B cell (primary cell): ENCODE data around the gene SRRM5. TPM values are rescaled to one million over a fixed set of nuclear protein-coding genes. Genes with fewer than 3 reads are reported as not detected.

Experiments used
- ATAC-seq: fragments of 200-7000 bp; cut with Tn5 transposase; one replicate; pipeline ENCODE4 v1.10.0; 2021; ENCODE audit warnings: low read depth, mild to moderate bottlenecking, moderate number of reproducible peaks, moderate library complexity
- CTCF ChIA-PET: fragments of 350-600 bp; sonication (Branson Sonifier 250); formaldehyde crosslinking; loops from one replicate; lab custom pipeline; 2021; ENCODE audit warnings: antibody characterized with exemption, inconsistent platforms; lab: Charles Lee
- POLR2A ChIA-PET: fragments of 350-600 bp; sonication (Branson Sonifier 250); formaldehyde crosslinking; loops from one replicate; lab custom pipeline; 2021; ENCODE audit warnings: antibody characterized with exemption; lab: Charles Lee
- DNase-seq: peaks from one replicate; pipeline ENCODE4 v3.0.0; 2013
- H2AFZ ChIP-seq: 2 replicates; pipeline ENCODE4 v1.6.1; 2012; ENCODE audit warnings: mild to moderate bottlenecking, low read depth, low read length; ENCODE audit not compliant: insufficient read depth, poor library complexity, severe bottlenecking
- H3K27ac ChIP-seq, 2 donors: 1 replicate in 1 of 2; 2 replicates in 1 of 2; pipeline ENCODE4 v1.5.1; 2012 to 2013; ENCODE audit warnings: low read length in 2 of 2, mild to moderate bottlenecking in 2 of 2, moderate library complexity in 1 of 2
- H3K27me3 ChIP-seq, 4 experiments: fragments of 200-600 bp in 1 of 4; sonication (generic) in 1 of 4; replicated peaks in 1 of 4; 1 replicate in 2 of 4; 2 replicates in 2 of 4; pipeline versions ENCODE4 v1.6.1 to v1.7.0; 2013 to 2016; ENCODE audit warnings: low read length in 3 of 4, mild to moderate bottlenecking in 2 of 4, mixed read lengths in 1 of 4, moderate library complexity in 1 of 4; ENCODE audit not compliant: insufficient read depth in 4 of 4, control insufficient read depth in 3 of 4; ENCODE audit errors: control extremely low read depth in 1 of 4
- H3K36me3 ChIP-seq, 2 experiments: replicated peaks in 1 of 2; 1 replicate in 1 of 2; 2 replicates in 1 of 2; pipeline versions ENCODE4 v1.6.1 to v1.7.1; 2013; ENCODE audit warnings: low read length in 1 of 2; ENCODE audit not compliant: insufficient read depth in 2 of 2, control insufficient read depth in 1 of 2; ENCODE audit errors: control extremely low read depth in 1 of 2, extremely low read depth in 1 of 2
- H3K4me1 ChIP-seq, 2 donors: fragments of 200-600 bp in 1 of 2; sonication (generic) in 1 of 2; 1 replicate in 1 of 2; 2 replicates in 1 of 2; pipeline versions ENCODE4 v1.5.1 to v1.6.1; 2013 to 2017; ENCODE audit warnings: low read length in 2 of 2; ENCODE audit not compliant: control insufficient read depth in 2 of 2, insufficient read depth in 2 of 2
- H3K4me2 ChIP-seq: replicated peaks from 2 replicates; pipeline ENCODE3; 2012; ENCODE audit warnings: mild to moderate bottlenecking, low read depth, low read length; ENCODE audit not compliant: poor library complexity, severe bottlenecking
- H3K4me3 ChIP-seq, 5 experiments: fragments of 200-600 bp in 1 of 5; sonication (generic) in 1 of 5; 1 replicate in 3 of 5; 2 replicates in 2 of 5; pipeline versions ENCODE4 v1.5.1 to v1.7.0; 2011 to 2016; ENCODE audit warnings: low read length in 4 of 5, mild to moderate bottlenecking in 4 of 5, low read depth in 2 of 5, control low read depth in 1 of 5, moderate library complexity in 1 of 5; ENCODE audit not compliant: insufficient read depth in 1 of 5; ENCODE audit errors: control extremely low read depth in 1 of 5, extremely low read depth in 1 of 5
- H3K79me2 ChIP-seq: fragments of 200-600 bp; sonication (generic); one replicate; pipeline ENCODE4 v1.6.0; 2016; ENCODE audit warnings: low read length; ENCODE audit not compliant: control insufficient read depth, insufficient read depth
- H3K9ac ChIP-seq: fragments of 200-600 bp; sonication (generic); 2 replicates; pipeline ENCODE4 v1.6.1; 2017; ENCODE audit warnings: mild to moderate bottlenecking, low read length, moderate library complexity
- H3K9me3 ChIP-seq, 3 donors: one replicate each; pipeline versions ENCODE4 v1.6.1 to v1.7.1; 2013; ENCODE audit warnings: low read length in 2 of 3; ENCODE audit not compliant: control insufficient read depth in 2 of 3, insufficient read depth in 1 of 3; ENCODE audit errors: control extremely low read depth in 1 of 3
- H4K20me1 ChIP-seq: 2 replicates; pipeline ENCODE4 v1.6.0; 2012; ENCODE audit warnings: mild to moderate bottlenecking, low read length; ENCODE audit not compliant: insufficient read depth, control insufficient read depth, poor library complexity, severe bottlenecking
- H3K27ac Mint-ChIP-seq: one replicate; pipeline ENCODE4 v1.8.0; 2021; ENCODE audit warnings: mixed read lengths
- H3K27me3 Mint-ChIP-seq: one replicate; pipeline ENCODE4 v1.8.0; 2021; ENCODE audit warnings: mixed read lengths
- H3K4me1 Mint-ChIP-seq: one replicate; pipeline ENCODE4 v1.8.0; 2021; ENCODE audit warnings: mixed read lengths
- H3K4me3 Mint-ChIP-seq: one replicate; pipeline ENCODE4 v1.8.0; 2021; ENCODE audit warnings: mixed read lengths
- H3K9me3 Mint-ChIP-seq: one replicate; pipeline ENCODE4 v1.8.0; 2022; ENCODE audit warnings: mixed read lengths; ENCODE audit not compliant: insufficient read depth
- EZH2 ChIP-seq: IDR thresholded peaks from 2 replicates; pipeline ENCODE4 v1.6.1; 2012; ENCODE audit warnings: borderline replicate concordance, low read depth, mild to moderate bottlenecking, moderate library complexity, low read length; ENCODE audit not compliant: insufficient read depth, poor library complexity, severe bottlenecking
- WGBS: methylation state at CpG from one replicate; pipeline ENCODE4 v1.1.5; 2013; ENCODE audit warnings: missing lambda C conversion rate; ENCODE audit not compliant: insufficient coverage; 5-methylcytosine and 5-hydroxymethylcytosine counted together
- intact Hi-C: fragments of 100-400 bp; cut with micrococcal nuclease; formaldehyde crosslinking; loops from one replicate; pipeline ENCODE4 v1.10.0; 2022
- polyA plus RNA-seq: library from polyadenylated mRNA; depleted of rRNA; stranded (reverse); fragments of >200 nt; gene quantifications from 2 replicates; pipeline ENCODE4 v1.2.3, GENCODE V29; 2012
- total RNA-seq, 2 donors: library from RNA; stranded (reverse); fragments of 120-200 nt in 1 of 2; gene quantifications; 1 replicate in 1 of 2; 2 replicates in 1 of 2; pipeline versions ENCODE4 v1.2.3 to v1.2.4, GENCODE V29; 2013 to 2022
- TF ChIP-seq, protein P1 (sequence below): fragments of 200-600 bp; IDR thresholded peaks from one replicate; pipeline ENCODE4 v1.8.0; 2022; ENCODE audit warnings: antibody characterized with exemption, mild to moderate bottlenecking

SRRM5 gene
- total and polyA plus RNA-seq, 2 donors (not counting 1 experiment from before 2014, with no cell fraction given): 0.64 to 1.4 TPM

DNA sequence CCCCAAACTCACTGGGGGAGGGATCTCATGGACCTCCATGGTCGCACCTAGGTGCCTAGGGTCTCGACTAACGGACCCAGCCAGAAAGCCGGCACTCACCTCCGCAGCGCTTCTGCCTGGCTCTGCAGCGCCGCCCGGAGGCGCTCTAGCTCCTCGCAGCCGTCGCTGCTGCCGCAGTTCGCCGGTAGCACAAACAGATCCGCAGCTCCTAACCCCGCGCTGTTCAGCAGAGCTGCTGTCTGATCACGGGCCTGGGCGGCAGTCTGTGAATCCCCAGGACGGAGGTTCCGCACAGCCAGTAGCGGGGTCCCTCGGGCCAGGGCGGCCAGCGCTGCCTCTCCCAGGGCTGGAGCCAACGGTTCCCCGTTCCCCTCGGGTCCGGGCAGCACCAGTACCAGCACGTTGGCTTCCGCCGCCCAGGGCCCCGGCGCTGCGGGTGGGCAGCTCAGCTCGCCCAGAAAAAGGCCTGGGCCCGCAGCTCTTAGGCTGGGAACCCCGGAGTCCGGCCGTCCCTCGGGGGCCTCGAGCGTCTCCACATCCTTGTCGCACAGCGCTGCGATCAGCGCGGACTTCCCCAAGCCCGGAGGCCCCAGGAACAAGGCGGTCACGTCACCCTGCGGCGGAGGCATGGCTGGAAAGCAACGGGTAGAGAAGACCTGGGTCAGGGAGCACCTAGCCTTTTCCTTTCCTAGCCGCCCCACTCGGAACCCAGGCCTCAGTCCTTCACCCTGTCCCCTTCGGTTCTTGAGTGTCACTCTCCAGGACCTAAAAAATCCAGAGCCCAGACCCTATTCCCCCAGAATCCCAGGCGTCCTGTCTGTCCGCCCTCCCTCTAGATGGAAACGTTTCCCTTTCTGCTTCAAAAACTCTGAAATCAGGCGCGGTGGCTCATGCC, 16.9 kb upstream of the SRRM5 start:
- H3K9me3 ChIP-seq: no peaks in the 10 kb centered on the region
- WGBS: under 1% methylated on average over 64 of the region's 64 CpGs
- H3K27ac ChIP-seq: peak overlapping the region; percentile 95 to 97
- ChIA-PET POLR2A (interaction anchor here (1.0 to 2.2 kb wide), 3 partner anchors 20 to 62 kb away, joined by 3 to 15 read pairs (median 4); partner anchors contain the start of genes PINLYP, XRCC1 and ZNF575), CTCF (interaction anchor here (0.7 to 7.5 kb wide), 37 partner anchors 10 to 215 kb away, joined by 3 to 126 read pairs (median 5); partner anchors contain the start of genes PINLYP, XRCC1 and ZNF575)
- Mint-ChIP-seq H3K9me3 (no peaks in the 10 kb centered on the region), H3K4me1 (peaks cover 53% of the 10 kb centered on the region), H3K27ac (peak overlapping the region; percentile 99), H3K4me3 (peak overlapping the region; percentile 98), H3K27me3 (no peaks in the 10 kb centered on the region)
- peaks cover 22 to 48% of the 10 kb centered on the region in 2 donors for H3K4me1 ChIP-seq
- intact Hi-C loops: loop anchor here (1.0 kb wide), 1 partner anchor 148 kb away; no protein-coding TSS in a partner anchor
- H3K27me3 ChIP-seq: no peaks in the 10 kb centered on the region
- no peak for TF ChIP-seq EZH2
- TF ChIP-seq, protein P1, sequence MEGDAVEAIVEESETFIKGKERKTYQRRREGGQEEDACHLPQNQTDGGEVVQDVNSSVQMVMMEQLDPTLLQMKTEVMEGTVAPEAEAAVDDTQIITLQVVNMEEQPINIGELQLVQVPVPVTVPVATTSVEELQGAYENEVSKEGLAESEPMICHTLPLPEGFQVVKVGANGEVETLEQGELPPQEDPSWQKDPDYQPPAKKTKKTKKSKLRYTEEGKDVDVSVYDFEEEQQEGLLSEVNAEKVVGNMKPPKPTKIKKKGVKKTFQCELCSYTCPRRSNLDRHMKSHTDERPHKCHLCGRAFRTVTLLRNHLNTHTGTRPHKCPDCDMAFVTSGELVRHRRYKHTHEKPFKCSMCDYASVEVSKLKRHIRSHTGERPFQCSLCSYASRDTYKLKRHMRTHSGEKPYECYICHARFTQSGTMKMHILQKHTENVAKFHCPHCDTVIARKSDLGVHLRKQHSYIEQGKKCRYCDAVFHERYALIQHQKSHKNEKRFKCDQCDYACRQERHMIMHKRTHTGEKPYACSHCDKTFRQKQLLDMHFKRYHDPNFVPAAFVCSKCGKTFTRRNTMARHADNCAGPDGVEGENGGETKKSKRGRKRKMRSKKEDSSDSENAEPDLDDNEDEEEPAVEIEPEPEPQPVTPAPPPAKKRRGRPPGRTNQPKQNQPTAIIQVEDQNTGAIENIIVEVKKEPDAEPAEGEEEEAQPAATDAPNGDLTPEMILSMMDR: peak; percentile 89
- DNase-seq (peak; percentile 83), ATAC-seq (peak; percentile 23)
- peak overlapping the region; percentile 74 for H3K9ac ChIP-seq
- peak overlapping the region; percentile 61 to 88 (median 73) for H3K4me3 ChIP-seq
- peaks cover 0 to 31% of the 10 kb centered on the region in 2 experiments for H3K36me3 ChIP-seq
- H4K20me1 ChIP-seq: peaks cover 5% of the 10 kb centered on the region
- peak overlapping the region; percentile 87 for H2AFZ ChIP-seq
- H3K4me2 ChIP-seq: peak overlapping the region; percentile 79
- peaks cover 61% of the 10 kb centered on the region for H3K79me2 ChIP-seq
